Hepatocyte (in vitro differentiated cells): ENCODE measurements around the gene ANKRD44. TPM values are rescaled to one million over a fixed set of nuclear protein-coding genes. Genes with fewer than 3 reads are reported as not detected.

Source experiments
- DNase-seq: peaks from one replicate; pipeline ENCODE4 v3.0.0-alpha.2; 2016; ENCODE audit warnings: low spot score
- H2AFZ ChIP-seq: fragments of 200-600 bp; sonication (generic); 2 replicates; pipeline ENCODE4 v1.6.0; 2016; ENCODE audit warnings: antibody characterized with exemption, mild to moderate bottlenecking
- H3K27ac ChIP-seq: fragments of 200-600 bp; sonication (generic); 2 replicates; pipeline ENCODE4 v1.5.1; 2016; ENCODE audit warnings: mild to moderate bottlenecking
- H3K27me3 ChIP-seq: fragments of 200-600 bp; sonication (generic); 2 replicates; pipeline ENCODE4 v1.6.1; 2016
- H3K36me3 ChIP-seq: fragments of 200-600 bp; sonication (generic); replicated peaks from 2 replicates; pipeline ENCODE4 v1.5.1; 2016; ENCODE audit warnings: low read depth; ENCODE audit not compliant: insufficient read depth
- H3K4me1 ChIP-seq: fragments of 200-600 bp; sonication (generic); 2 replicates; pipeline ENCODE4 v1.5.1; 2016; ENCODE audit warnings: mild to moderate bottlenecking, moderate library complexity; ENCODE audit not compliant: insufficient read depth
- H3K4me2 ChIP-seq: fragments of 200-600 bp; sonication (generic); 2 replicates; pipeline ENCODE4 v1.6.0; 2016
- H3K4me3 ChIP-seq: fragments of 200-600 bp; sonication (generic); 2 replicates; pipeline ENCODE4 v1.5.1; 2016; ENCODE audit warnings: mild to moderate bottlenecking
- H3K79me2 ChIP-seq: fragments of 200-600 bp; sonication (generic); 2 replicates; pipeline ENCODE4 v1.6.0; 2017; ENCODE audit warnings: mild to moderate bottlenecking
- H3K9me2 ChIP-seq: fragments of 200-600 bp; sonication (generic); replicated peaks from 2 replicates; pipeline ENCODE4 v1.6.0; 2017; ENCODE audit warnings: mild to moderate bottlenecking; ENCODE audit not compliant: insufficient read depth
- H3K9me3 ChIP-seq: fragments of 200-600 bp; sonication (generic); 2 replicates; pipeline ENCODE4 v1.5.1; 2016; ENCODE audit warnings: low read depth, mild to moderate bottlenecking
- H4K20me1 ChIP-seq: fragments of 200-600 bp; sonication (generic); 2 replicates; pipeline ENCODE4 v1.6.0; 2016; ENCODE audit warnings: mild to moderate bottlenecking; ENCODE audit not compliant: insufficient read depth, poor library complexity, severe bottlenecking
- EZH2 ChIP-seq: fragments of 200-600 bp; sonication (generic); IDR thresholded peaks from 2 replicates; pipeline ENCODE4 v1.6.1; 2016; ENCODE audit warnings: antibody characterized with exemption, mild to moderate bottlenecking, borderline replicate concordance
- EZH2phosphoT487 ChIP-seq: fragments of 200-600 bp; sonication (generic); IDR thresholded peaks from one replicate; pipeline ENCODE4 v1.6.1; 2018; ENCODE audit warnings: antibody characterized with exemption, mild to moderate bottlenecking, low read depth, moderate library complexity; ENCODE audit not compliant: unreplicated experiment, severe bottlenecking
- WGBS: methylation state at CpG from one replicate; pipeline ENCODE4 v1.1.6; 2016; ENCODE audit warnings: low lambda C conversion rate; ENCODE audit errors: missing lambda C conversion rate; 5-methylcytosine and 5-hydroxymethylcytosine counted together
- polyA plus RNA-seq: library from polyadenylated mRNA; unstranded; fragments of >200 nt; fragmentation: Nextera tagmentation; extraction: Ambion mirVana; gene quantifications from 2 replicates; pipeline ENCODE4 v1.2.1, GENCODE V29; 2016
- total RNA-seq: library from RNA; depleted of rRNA; stranded (reverse); fragments of >200 nt; gene quantifications from 2 replicates; pipeline ENCODE4 v1.2.3, GENCODE V29; 2014
- TF ChIP-seq, protein P1 (sequence below): fragments of 200-600 bp; sonication (generic); IDR thresholded peaks from 2 replicates; pipeline ENCODE4 v1.5.1; 2016; ENCODE audit warnings: antibody characterized with exemption, mild to moderate bottlenecking; ENCODE audit not compliant: poor library complexity

ANKRD44 gene
- total and polyA plus RNA-seq, 2 experiments from 2014 or later: 5.9 to 9.1 TPM

- Histone ChIP-seq H2AFZ (no peak overlapping the region), H3K79me2 (no peaks in the 10 kb centered on the region), H3K4me2 (no peak overlapping the region), H3K4me1 (peaks cover 10% of the 10 kb centered on the region), H3K27me3 (no peaks in the 10 kb centered on the region), H3K9me2 (no peaks in the 10 kb centered on the region), H3K4me3 (no peak overlapping the region), H3K9me3 (no peaks in the 10 kb centered on the region), H4K20me1 (no peaks in the 10 kb centered on the region), H3K36me3 (no peaks in the 10 kb centered on the region), H3K27ac (no peak overlapping the region)
- TF ChIP-seq EZH2phosphoT487: no peak
- TF ChIP-seq EZH2: no peak
- TF ChIP-seq, protein P1, sequence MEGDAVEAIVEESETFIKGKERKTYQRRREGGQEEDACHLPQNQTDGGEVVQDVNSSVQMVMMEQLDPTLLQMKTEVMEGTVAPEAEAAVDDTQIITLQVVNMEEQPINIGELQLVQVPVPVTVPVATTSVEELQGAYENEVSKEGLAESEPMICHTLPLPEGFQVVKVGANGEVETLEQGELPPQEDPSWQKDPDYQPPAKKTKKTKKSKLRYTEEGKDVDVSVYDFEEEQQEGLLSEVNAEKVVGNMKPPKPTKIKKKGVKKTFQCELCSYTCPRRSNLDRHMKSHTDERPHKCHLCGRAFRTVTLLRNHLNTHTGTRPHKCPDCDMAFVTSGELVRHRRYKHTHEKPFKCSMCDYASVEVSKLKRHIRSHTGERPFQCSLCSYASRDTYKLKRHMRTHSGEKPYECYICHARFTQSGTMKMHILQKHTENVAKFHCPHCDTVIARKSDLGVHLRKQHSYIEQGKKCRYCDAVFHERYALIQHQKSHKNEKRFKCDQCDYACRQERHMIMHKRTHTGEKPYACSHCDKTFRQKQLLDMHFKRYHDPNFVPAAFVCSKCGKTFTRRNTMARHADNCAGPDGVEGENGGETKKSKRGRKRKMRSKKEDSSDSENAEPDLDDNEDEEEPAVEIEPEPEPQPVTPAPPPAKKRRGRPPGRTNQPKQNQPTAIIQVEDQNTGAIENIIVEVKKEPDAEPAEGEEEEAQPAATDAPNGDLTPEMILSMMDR: no peak
- WGBS: 73% methylated on average over 4 of the region's 4 CpGs
- no peak for DNase-seq
Measured at GRCh38 chr2:197145471-197146056, 165.0 kb downstream of the ANKRD44 start.

- peaks cover 7% of the 10 kb centered on the region for H3K4me1 ChIP-seq
- H3K79me2 ChIP-seq: no peaks in the 10 kb centered on the region
- no peak overlapping the region for H3K4me3 ChIP-seq
- no peak overlapping the region for H2AFZ ChIP-seq
- TF ChIP-seq EZH2 (no peak), EZH2phosphoT487 (no peak)
- TF ChIP-seq, protein P1: no peak
- no peaks in the 10 kb centered on the region for H4K20me1 ChIP-seq
- H3K27ac ChIP-seq: no peak overlapping the region
- H3K36me3 ChIP-seq: no peaks in the 10 kb centered on the region
- no peak for DNase-seq
- H3K9me3 ChIP-seq: no peaks in the 10 kb centered on the region
- H3K27me3 ChIP-seq: no peaks in the 10 kb centered on the region
- 89% methylated on average over 1 of the region's 1 CpG for WGBS
- no peaks in the 10 kb centered on the region for H3K9me2 ChIP-seq
- H3K4me2 ChIP-seq: no peak overlapping the region
Measured at GRCh38 chr2:197144183-197144582, 166.4 kb downstream of the ANKRD44 start.

DNA sequence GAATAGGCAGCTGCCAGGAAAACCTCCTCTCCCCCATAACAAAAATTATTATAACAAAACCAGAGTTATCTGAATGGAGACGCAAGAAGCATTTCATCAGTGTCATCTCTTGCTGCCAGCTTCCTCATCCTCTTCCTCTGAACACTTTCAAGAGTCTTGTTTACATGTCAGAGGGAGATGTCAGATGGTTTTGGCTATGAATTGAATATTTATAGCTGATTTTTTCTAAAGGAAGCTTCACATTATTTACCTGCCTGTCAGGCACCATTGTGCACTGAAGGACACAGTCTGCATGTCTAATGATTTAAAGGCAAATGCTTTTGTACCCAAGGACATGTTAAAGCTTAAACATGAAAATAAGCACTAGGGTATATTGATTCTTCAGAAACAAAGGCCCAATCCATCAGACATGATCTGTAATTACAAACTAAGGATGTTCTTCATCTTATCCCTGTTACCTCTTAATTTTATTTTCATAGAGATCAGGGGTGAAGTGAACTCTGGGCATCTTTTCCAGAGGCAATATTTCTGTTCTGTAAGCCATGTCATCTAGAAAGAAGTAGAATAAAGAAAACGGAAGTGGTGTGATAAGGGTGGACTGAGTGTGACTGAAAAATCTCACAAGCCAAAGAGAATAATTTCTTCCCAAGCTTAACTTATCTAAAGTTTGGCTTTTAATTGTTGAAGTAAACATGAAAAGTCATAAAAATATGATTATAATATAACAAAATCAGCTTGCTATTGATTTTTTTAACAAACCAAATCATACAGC, 168.7 kb downstream of the ANKRD44 start:
- H3K36me3 ChIP-seq: no peaks in the 10 kb centered on the region
- H2AFZ ChIP-seq: no peak overlapping the region
- no peak overlapping the region for H3K4me3 ChIP-seq
- no peak overlapping the region for H3K27ac ChIP-seq
- H3K4me2 ChIP-seq: no peak overlapping the region
- no peaks in the 10 kb centered on the region for H3K27me3 ChIP-seq
- H4K20me1 ChIP-seq: no peaks in the 10 kb centered on the region
- TF ChIP-seq EZH2: no peak
- TF ChIP-seq EZH2phosphoT487: no peak
- TF ChIP-seq, protein P1: no peak
- H3K79me2 ChIP-seq: no peaks in the 10 kb centered on the region
- H3K9me3 ChIP-seq: no peaks in the 10 kb centered on the region
- no peaks in the 10 kb centered on the region for H3K4me1 ChIP-seq
- 75% methylated on average over 2 of the region's 2 CpGs for WGBS
- H3K9me2 ChIP-seq: no peaks in the 10 kb centered on the region
- DNase-seq: no peak
